Measurements from ENCODE around the gene C17orf67. TPM values are rescaled to one million over a fixed set of nuclear protein-coding genes. Genes with fewer than 3 reads are reported as not detected.

Gene C17orf67
- total and polyA plus RNA-seq, 2 of the 8 experiments (the other 6 are each of a cell fraction or from before 2014, with no cell fraction given), result 0.67 to 2.2 TPM

GRCh38 chr17:56809106-56809819, 24.5 kb downstream of the C17orf67 start:
- Histone ChIP-seq H3K4me2 (ENCODE audit: insufficient read depth in 1 of 2, low read depth in 2 of 2, low read length in 2 of 2) (no peak overlapping the region), H2BK120ac (replicated peaks; ENCODE audit: low read depth, low read length) (no peak overlapping the region), H3K9me3 (ENCODE audit: insufficient read depth in 2 of 2, low read depth in 1 of 2, low read length in 1 of 2) (no peaks in the 10 kb centered on the region), H3K27me3 (replicated peaks in 1 of 4; ENCODE audit: control insufficient read depth in 3 of 4, extremely low read depth in 1 of 4, insufficient read depth in 3 of 4, low read length in 3 of 4) (no peaks in the 10 kb centered on the region), H2BK12ac (ENCODE audit: low read depth, low read length) (no peak overlapping the region), H2BK5ac (ENCODE audit: low read depth, low read length) (no peak overlapping the region), H2AFZ (ENCODE audit: low read length) (no peak overlapping the region), H4K8ac (ENCODE audit: extremely low read depth, insufficient read depth, low read length) (no peak overlapping the region), H2BK15ac (ENCODE audit: low read length) (no peak overlapping the region), H3K14ac (ENCODE audit: insufficient read length) (no peak overlapping the region), H3K27ac (ENCODE audit: low read depth, low read length) (no peak overlapping the region), H3K36me3 (ENCODE audit: control insufficient read depth in 2 of 4, insufficient read depth in 4 of 4, low read length in 3 of 4) (no peaks in the 10 kb centered on the region), H3K4me1 (replicated peaks in 1 of 4; ENCODE audit: control insufficient read depth in 3 of 4, insufficient read depth in 4 of 4, low read length in 3 of 4) (no peaks in the 10 kb centered on the region), H3K23me2 (ENCODE audit: low read depth, low read length) (peaks cover 12% of the 10 kb centered on the region; the same call in 1 of the 2 replicates), H3K79me2 (ENCODE audit: control insufficient read depth in 1 of 2, insufficient read depth in 2 of 2, low read length in 2 of 2) (no peaks in the 10 kb centered on the region), H3K18ac (ENCODE audit: extremely low read depth, low read length) (no peak overlapping the region), H3K9ac (replicated peaks in 1 of 4; ENCODE audit: extremely low read depth in 1 of 4, low read depth in 3 of 4, low read length in 3 of 4) (no peak overlapping the region), H3K4ac (replicated peaks; ENCODE audit: insufficient read length, low read depth, low read length) (no peak overlapping the region), H2AK5ac (ENCODE audit: low read depth, low read length) (no peak overlapping the region), H4K91ac (replicated peaks; ENCODE audit: insufficient read length, low read length) (no peak overlapping the region), H3K23ac (ENCODE audit: insufficient read length) (no peak overlapping the region), H3K56ac (replicated peaks; ENCODE audit: insufficient read length, low read depth, low read length) (peak overlapping the region; percentile 42), H4K20me1 (replicated peaks in 1 of 2; ENCODE audit: control insufficient read depth in 1 of 2, insufficient read depth in 2 of 2, low read length in 2 of 2) (peaks cover 0 to 3% of the 10 kb centered on the region in 2 experiments), H2BK20ac (ENCODE audit: low read length) (no peak overlapping the region), H3K4me3 (ENCODE audit: extremely low read depth in 1 of 4, insufficient read depth in 2 of 4, low read depth in 3 of 4, low read length in 4 of 4) (no peak overlapping the region), H3K79me1 (ENCODE audit: low read depth, low read length) (0 out of 2 replicates have a peak, but pooled peaks cover 2% of the 10 kb centered on the region), H4K5ac (ENCODE audit: insufficient read length, low read depth, low read length) (no peak overlapping the region)
- 78 to 100% methylated on average over 2 to 9 of the region's 9 CpGs for WGBS, 2 experiments (ENCODE audit: extremely low coverage in 1 of 2, insufficient coverage in 1 of 2, insufficient read length in 1 of 2, insufficient replicate concordance in 2 of 2, low coverage in 1 of 2, low lambda C conversion rate in 2 of 2, missing lambda C conversion rate in 1 of 2)
- ChIA-PET CTCF (ENCODE audit: partially characterized antibody) (interaction anchor here (2.7 kb wide), 1 partner anchor 11 kb away, joined by 8 read pairs; no protein-coding TSS in a partner anchor), POLR2A (ENCODE audit: partially characterized antibody) (interaction anchor here (0.9 kb wide), 1 partner anchor 11 kb away, joined by 3 read pairs; no protein-coding TSS in a partner anchor)
- DNase-seq (ENCODE audit: low read depth in 1 of 2, low spot score in 2 of 2) (no peak), FAIRE-seq (no peak)
- no peak for TF ChIP-seq RNF2 (IDR thresholded peaks at IDR 0.05; ENCODE audit: borderline replicate concordance, low read depth, low read length, missing control alignments, poor library complexity, severe bottlenecking)
- TF ChIP-seq CEBPB (IDR thresholded peaks at IDR 0.05; ENCODE audit: low read depth, low read length), result no peak
- no peak for TF ChIP-seq GTF2F1 (IDR thresholded peaks at IDR 0.05; ENCODE audit: borderline replicate concordance, low read depth, low read length)
- no peak for TF ChIP-seq CREB1 (IDR thresholded peaks at IDR 0.05)
- TF ChIP-seq RBBP5 (IDR thresholded peaks at IDR 0.05; ENCODE audit: borderline replicate concordance, low read depth, low read length), result no peak
- no peak for TF ChIP-seq POLR2AphosphoS5 (IDR thresholded peaks at IDR 0.05; ENCODE audit: low read depth, low read length)
- TF ChIP-seq ATF3 (IDR thresholded peaks at IDR 0.05; ENCODE audit: insufficient read depth, low read depth, low read length), result no peak
- TF ChIP-seq HDAC6 (IDR thresholded peaks at IDR 0.05; ENCODE audit: low read depth, low read length), result no peak
- TF ChIP-seq CHD2 (IDR thresholded peaks at IDR 0.05; ENCODE audit: low read length), result no peak

Measured in H1 (cell line).